Fibroblast of gingiva (primary cell): ENCODE results near the gene CPNE5.

Source experiments
- DNase-seq: peaks from one replicate; pipeline ENCODE4 v3.0.0-alpha.2; 2011; ENCODE audit warnings: low read depth

CPNE5 gene

GRCh38 chr6:36791085-36791484 is 48.2 kb downstream of the CPNE5 start:
- no peak for DNase-seq

- no peak for DNase-seq
These were observed 50.5 kb downstream of the CPNE5 start for GRCh38 chr6:36788768-36789167.

- no peak for DNase-seq
These were observed 51.1 kb downstream of the CPNE5 start for GRCh38 chr6:36788186-36788585.

- DNase-seq: no peak
These were observed 52.0 kb downstream of the CPNE5 start for GRCh38 chr6:36787210-36787609.

GRCh38 chr6:36786055-36786675 is 53.1 kb downstream of the CPNE5 start:
- no peak for DNase-seq

GRCh38 chr6:36784376-36784636 is 54.9 kb downstream of the CPNE5 start:
- DNase-seq: no peak

- no peak for DNase-seq
These were observed 55.5 kb downstream of the CPNE5 start for GRCh38 chr6:36783603-36784375.

GRCh38 chr6:36781669-36782068 is 57.6 kb downstream of the CPNE5 start:
- DNase-seq: no peak

GRCh38 chr6:36780442-36781177 is 58.6 kb downstream of the CPNE5 start:
- DNase-seq: no peak

- no peak for DNase-seq
These were observed 60.0 kb downstream of the CPNE5 start for GRCh38 chr6:36779227-36779626.

- DNase-seq: no peak
These were observed 61.4 kb downstream of the CPNE5 start for GRCh38 chr6:36777801-36778200.

- DNase-seq: no peak
These were observed 63.1 kb downstream of the CPNE5 start for GRCh38 chr6:36776167-36776566.

GRCh38 chr6:36774331-36774730 is 64.9 kb downstream of the CPNE5 start:
- no peak for DNase-seq

- no peak for DNase-seq
These were observed 66.8 kb downstream of the CPNE5 start for GRCh38 chr6:36772397-36772796.

GRCh38 chr6:36771145-36771544 is 68.1 kb downstream of the CPNE5 start:
- no peak for DNase-seq

GRCh38 chr6:36769676-36770499 is 69.4 kb downstream of the CPNE5 start:
- peak; percentile 41 for DNase-seq

GRCh38 chr6:36769183-36769675 is 70.0 kb downstream of the CPNE5 start:
- peak; percentile 8 for DNase-seq

- DNase-seq: no peak
These were observed 72.8 kb downstream of the CPNE5 start for GRCh38 chr6:36766399-36766945.

GRCh38 chr6:36765594-36766398 is 73.4 kb downstream of the CPNE5 start:
- DNase-seq: peak; percentile 69

- no peak for DNase-seq
These were observed 74.1 kb downstream of the CPNE5 start for GRCh38 chr6:36765190-36765589.

GRCh38 chr6:36762123-36762522 is 77.1 kb downstream of the CPNE5 start:
- DNase-seq: no peak
